Activated CD4-positive, alpha-beta T cell treated with anti-CD3 and anti-CD28 coated beads, Interleukin-2, Interleukin-4, amounts not matched to agents 100 ng/mL and 50 ng/mL, durations not matched to agents 16 hours and 8 hours (primary cell): ENCODE data around the gene STPG3.

Experiments
- DNase-seq: peaks from one replicate; pipeline ENCODE4 v3.0.0-alpha.2; 2020; ENCODE audit warnings: low spot score

STPG3 gene

DNA sequence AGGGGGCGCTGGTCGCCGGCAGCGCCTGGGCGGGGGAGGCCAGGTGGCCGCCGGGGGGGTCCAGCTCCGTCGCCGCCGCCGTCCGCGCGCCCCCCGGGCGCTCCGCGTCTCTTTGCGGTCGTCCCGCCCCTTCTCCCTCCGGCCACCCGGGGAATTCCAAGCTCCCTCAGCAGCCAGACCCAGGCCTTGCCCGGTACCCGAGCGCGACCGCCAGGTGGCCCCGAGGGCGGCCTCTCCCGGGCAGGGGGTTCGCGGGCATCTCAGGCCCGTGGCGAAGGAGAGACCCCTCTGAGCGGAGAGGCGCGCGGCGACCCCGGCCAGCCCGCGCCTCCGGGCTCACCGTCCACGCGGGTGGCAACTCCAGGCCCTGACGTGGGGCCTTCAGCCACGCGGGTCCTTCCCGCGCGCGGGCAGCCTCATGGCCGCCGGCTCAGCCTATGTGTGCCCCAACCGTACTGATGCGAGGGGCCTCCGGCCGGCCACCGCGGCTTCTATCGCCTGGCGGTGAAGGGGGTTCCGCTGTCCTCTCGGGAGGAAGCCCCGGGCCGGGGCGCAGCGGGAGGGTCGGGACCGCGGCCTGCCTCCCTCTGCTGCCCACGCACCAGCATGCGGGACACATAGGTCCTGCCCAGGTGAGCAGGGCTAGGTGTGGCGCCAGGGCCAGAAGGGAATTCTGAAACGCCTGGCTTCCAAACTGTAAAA is 51.5 kb downstream of the STPG3 start:
- no peak for DNase-seq
